Stomach (tissue), 4 donors: Measurements from ENCODE around the gene RNASE9.

Experiments
- EP300 ChIP-seq: sonication (generic); formaldehyde crosslinking; IDR thresholded peaks from one replicate; pipeline ENCODE4 v1.6.1; 2017; ENCODE audit warnings: antibody characterized with exemption
- POLR2A ChIP-seq, 4 donors: fragments of 450-650 bp; IDR thresholded peaks; one replicate each; pipeline ENCODE4 v1.6.1; 2016; ENCODE audit warnings: antibody characterized with exemption in 4 of 4, control low read depth in 2 of 4, mild to moderate bottlenecking in 1 of 4, moderate library complexity in 1 of 4
- POLR2AphosphoS5 ChIP-seq, 3 donors: sonication (generic); formaldehyde crosslinking; IDR thresholded peaks; one replicate each; pipeline ENCODE4 v1.6.1; 2016; ENCODE audit warnings: antibody characterized with exemption in 3 of 3
- TF ChIP-seq, protein P1 (sequence below), 7 experiments: fragments of 450-650 bp in 4 of 7; fragments of 200-600 bp in 3 of 7; sonication (generic) in 3 of 7; IDR thresholded peaks; one replicate each; pipeline ENCODE4 v1.5.1; 2016 to 2019; ENCODE audit warnings: antibody characterized with exemption in 7 of 7, control low read depth in 2 of 7, mild to moderate bottlenecking in 1 of 7

DNA sequence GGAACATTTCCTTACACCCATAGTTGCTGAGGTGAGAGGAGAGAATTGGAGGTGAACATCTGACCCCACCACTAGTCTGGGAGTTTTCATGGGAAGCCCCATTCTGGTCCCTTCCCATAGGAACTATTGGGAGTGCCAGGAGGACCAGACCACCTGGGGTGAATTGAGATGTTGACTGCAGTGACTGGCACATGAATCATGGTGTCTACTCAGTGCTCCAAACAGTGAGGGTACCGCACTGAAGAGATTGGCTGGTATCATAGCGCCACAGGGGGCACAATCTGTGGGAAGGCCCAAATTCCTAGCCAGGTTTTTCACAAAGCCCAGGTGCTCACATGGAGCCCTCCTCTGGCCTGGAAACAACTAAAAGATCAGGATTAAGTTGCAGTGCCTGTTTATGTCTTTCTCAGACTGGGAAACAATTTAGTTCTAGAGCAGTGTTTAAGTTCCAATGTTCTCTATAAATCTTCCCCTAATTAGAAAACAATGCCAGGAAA lies 3.7 kb upstream of the RNASE9 start:
- TF ChIP-seq EP300 = no peak
- TF ChIP-seq, protein P1, sequence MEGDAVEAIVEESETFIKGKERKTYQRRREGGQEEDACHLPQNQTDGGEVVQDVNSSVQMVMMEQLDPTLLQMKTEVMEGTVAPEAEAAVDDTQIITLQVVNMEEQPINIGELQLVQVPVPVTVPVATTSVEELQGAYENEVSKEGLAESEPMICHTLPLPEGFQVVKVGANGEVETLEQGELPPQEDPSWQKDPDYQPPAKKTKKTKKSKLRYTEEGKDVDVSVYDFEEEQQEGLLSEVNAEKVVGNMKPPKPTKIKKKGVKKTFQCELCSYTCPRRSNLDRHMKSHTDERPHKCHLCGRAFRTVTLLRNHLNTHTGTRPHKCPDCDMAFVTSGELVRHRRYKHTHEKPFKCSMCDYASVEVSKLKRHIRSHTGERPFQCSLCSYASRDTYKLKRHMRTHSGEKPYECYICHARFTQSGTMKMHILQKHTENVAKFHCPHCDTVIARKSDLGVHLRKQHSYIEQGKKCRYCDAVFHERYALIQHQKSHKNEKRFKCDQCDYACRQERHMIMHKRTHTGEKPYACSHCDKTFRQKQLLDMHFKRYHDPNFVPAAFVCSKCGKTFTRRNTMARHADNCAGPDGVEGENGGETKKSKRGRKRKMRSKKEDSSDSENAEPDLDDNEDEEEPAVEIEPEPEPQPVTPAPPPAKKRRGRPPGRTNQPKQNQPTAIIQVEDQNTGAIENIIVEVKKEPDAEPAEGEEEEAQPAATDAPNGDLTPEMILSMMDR (IDR thresholded peaks at IDR 0.05) = no peak
- no peak for TF ChIP-seq POLR2AphosphoS5 (IDR thresholded peaks at IDR 0.05)
- no peak for TF ChIP-seq POLR2A (IDR thresholded peaks at IDR 0.05)
